EH (cell line): ENCODE measurements around the gene CD226.

ENCODE experiments used
- DNase-seq: peaks from one replicate; pipeline ENCODE4 v3.0.0-alpha.2; 2015; ENCODE audit warnings: low read depth

The CD226 gene

GRCh38 chr18:69814861-69815385 is 132.8 kb downstream of the CD226 start:
- no peak for DNase-seq

DNA sequence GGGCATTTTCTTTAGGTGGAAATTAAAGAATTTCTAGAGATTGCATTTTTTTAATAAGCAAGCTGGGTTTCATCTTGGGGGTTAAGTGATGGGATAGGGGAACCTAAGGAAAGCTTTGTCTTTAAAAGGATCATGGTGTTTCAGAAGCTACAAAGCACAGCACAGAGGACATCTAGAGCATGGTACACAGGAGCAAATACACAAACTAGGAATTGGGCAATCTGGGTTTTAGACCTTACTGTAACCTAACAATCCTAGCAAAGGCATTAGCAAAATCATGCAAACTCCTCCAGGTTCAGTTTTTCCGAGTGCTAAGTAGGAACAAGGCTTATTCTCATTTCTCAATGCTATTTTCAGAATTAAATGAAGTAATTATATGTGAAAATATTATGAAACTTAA is 134.1 kb downstream of the CD226 start:
- DNase-seq = no peak

- no peak for DNase-seq
Measured at GRCh38 chr18:69808399-69808798, 139.3 kb downstream of the CD226 start.

GRCh38 chr18:69804776-69805501 is 142.7 kb downstream of the CD226 start:
- no peak for DNase-seq
